Stimulated activated CD4-positive, alpha-beta T cell treated with anti-CD3 and anti-CD28 coated beads, Interleukin-4, amount 100 ng/mL, for 1 hour (primary cell): ENCODE data around the gene NAGA.
"Not testable (repeated sequence)": the region's sequence is repeated elsewhere in the genome, so short reads cannot be mapped to it uniquely, and the experiment has no call there.

Experiments
- DNase-seq: peaks from one replicate; pipeline ENCODE4 v3.0.0-alpha.2; 2020

Gene NAGA

DNA sequence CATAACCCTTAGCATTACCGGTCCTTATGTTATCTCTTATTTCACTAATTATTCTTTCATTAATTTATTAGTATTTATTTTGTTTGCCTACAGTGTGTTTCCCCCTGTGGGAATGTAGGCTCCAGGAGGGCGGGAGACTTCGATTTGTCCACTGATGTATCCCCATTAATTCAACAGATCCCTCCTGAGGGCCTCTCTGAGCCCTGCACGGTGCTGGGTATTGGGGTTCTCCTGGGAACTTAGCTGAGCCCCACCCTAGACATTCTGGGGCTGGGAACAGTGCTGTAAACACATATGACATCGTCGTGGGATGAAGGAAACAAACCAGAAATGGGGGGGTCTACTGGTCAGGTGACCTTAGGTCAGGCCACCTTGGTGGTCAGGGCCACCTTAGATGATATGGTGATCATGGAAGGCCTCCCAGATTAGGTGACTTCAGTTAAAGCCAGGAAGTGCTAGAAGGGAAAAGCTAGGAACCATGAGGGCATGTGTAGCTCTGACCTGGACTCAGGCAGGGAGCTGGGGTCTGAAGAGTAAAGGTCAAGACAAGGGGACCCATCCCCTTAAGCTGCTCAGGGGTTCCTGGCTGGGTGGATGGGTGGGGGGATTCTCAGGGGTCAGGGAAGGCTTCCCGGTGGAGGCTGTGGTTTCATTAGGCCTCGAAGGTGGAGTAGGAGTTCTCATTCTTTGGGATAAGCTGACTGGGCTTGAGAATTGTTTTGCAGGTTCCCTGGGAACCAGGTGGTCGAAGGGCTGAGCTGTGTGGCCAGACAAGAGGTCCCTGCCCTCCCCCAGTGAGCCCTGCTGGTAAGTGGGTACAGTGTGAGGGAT is 4.4 kb upstream of the NAGA start:
- DNase-seq, result no peak

DNA sequence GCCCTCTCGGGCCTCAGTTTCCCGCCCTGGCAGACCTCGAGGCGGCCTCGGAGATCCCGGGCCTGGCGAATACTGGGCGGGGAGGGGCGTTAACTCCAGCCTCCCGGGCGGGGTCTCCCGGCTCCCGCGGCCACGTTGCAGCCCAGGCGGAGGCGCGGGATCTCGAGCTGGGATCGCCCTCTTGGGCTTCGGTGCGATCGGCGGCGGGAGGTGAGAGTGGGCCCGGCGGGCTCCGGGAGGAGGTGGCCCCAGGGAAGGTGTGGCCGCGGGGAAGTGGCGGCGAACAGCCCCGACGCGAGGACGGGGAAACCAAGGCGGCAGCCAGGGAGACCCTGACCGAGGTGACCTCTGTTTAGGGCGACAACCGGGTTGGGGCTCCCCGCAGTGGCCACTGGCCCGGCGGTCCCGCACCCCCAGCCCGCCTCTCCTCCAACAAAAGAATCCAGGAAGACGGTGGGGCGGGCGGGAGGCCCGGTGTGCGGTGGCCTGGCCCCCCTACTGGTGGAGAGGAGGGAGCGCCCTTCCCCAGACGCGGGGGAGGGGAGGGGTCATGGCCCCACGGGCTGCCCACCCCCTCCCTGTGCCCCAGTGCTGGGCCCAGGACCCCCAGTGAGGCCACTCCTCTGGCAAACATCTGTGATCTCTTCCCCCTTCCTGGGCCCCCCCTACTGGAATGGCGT is 3.7 kb upstream of the NAGA start, which contains the start of gene PHETA2:
Gene PHETA2, plus strand, starts transcription at position 117 of the 680 bp plus-strand sequence. CDS start 3,046 bp downstream, outside the sequence.
- peak; percentile 61 for DNase-seq

DNA sequence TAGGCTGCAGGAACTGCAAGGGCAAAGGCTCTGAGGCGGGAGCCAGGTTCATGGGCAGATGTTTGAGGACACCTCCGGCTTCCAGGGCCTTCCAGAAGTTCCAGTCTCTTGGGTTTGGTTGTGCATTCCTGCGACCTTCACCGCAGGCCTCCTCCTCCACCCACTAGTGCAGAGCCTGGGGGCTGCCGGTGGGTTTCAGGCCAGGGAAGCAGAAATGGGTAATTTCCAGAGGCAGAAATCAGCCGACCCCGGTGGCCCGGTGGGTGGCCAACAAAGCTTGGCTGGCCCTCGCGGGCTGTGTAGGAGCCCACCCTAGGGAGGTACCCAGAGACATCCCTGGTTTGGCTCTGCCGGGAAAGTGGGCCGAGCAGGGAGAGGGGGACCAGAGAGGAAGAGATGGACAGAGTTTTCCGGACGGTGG is 3.0 kb upstream of the NAGA start:
- no peak for DNase-seq

DNA sequence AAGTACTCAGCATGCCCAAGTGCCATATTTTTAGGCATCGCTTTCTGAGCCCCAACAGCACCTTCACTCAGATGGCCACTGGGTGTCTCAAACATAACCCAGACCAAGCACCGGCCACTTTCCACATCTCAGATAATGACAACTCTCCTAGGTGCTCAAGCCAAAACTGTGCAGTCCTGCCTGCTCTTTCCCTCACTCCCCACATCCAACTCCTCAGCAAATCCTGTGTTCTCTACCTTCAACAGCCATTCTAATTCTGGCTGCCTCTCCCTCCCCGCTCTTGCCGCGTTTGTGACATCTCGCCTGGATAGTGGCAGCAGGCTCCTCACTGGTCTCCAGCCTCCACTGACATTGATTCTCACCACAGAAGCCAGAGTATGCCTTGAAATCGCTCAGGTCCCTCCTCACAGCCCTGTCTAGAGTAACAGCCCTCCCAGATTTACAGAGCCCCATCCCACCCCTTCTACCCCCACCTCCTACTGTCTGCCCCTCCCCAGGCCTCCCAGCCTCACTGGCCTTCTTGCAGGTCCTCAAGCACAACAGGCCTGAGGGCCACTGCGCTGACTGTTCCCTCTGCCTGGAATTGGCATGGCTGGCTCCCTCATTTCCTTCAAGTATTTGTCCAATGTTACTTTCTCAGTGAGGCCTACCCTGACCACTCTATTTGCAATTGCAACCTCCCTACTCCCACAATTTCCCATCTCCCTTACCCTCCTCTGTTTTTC is 2.2 kb upstream of the NAGA start:
- no peak for DNase-seq

DNA sequence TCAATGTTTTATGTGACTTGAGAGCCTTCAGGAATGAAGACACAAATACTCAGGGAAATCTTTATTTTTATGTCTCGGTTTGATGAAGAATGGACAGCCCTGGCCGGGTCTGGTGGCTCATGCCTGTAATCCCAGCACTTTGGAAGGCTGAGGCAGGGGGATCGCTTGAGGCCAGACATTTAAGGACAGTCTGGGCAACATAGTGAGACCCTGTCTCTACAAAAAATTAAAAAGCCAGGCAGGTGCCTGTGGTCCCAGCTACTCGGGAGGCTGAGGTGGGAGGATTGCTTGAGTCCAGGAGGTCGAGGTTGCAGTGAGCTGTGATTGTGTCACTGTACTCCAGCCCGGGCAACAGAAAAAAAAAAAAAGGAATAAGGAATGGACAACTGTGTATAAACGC is 896 bp upstream of the NAGA start:
- DNase-seq, result not testable (repeated sequence)

DNA sequence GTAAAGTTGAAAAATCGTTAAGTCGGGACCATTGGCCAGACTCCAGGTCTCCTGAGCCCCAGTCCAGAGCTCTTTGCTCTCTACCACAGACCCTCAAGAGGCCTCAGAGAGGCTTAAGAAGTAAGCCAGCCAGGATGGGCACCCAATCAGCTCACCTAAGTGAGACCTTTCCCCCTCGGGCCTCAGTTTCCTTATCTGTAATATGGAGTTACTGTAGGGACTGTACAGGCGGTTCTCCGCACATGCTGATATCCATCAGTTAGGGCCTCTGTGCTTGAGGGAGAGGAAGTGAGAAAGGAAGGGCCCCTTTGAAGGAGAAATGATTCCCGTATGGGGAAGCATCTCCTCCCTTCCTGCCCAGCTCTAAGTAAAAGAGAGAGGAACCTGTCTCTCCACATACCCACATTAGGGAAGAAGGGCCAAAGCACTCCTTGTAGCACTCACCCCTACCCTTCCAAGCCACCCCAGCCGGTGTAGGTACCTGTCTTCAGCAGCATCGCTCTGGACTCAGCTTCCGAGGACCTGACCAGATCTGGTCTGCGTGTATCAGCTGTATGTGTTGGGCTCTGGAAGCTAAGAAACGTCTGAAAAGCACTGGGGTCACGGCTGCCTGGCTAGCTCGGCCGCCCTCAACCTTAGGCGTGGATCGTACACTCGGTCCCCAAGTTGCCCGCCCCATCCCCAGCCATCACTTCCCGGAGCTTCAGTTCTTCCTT is 653 bp downstream of the NAGA start:
- DNase-seq, result no peak

DNA sequence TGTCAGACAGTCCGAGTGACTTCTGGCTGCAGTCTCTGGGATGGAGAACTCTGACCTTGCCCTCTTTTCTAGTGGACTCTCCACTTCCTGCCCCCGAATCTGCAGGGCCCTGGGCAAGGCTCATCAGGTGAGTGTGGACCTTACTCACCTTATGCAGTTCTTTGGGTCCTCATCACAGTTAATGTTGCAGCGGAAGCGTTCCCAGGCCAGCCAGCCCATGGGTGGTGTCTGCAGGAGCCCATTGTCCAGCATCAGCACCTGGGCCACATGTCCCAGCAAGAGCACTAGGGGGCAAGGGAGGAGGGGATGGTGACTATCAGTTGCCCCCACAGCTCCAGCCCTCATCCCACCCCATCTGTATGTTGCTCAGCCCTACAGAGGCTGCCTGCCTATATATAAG is 2.3 kb downstream of the NAGA start:
- no peak for DNase-seq

DNA sequence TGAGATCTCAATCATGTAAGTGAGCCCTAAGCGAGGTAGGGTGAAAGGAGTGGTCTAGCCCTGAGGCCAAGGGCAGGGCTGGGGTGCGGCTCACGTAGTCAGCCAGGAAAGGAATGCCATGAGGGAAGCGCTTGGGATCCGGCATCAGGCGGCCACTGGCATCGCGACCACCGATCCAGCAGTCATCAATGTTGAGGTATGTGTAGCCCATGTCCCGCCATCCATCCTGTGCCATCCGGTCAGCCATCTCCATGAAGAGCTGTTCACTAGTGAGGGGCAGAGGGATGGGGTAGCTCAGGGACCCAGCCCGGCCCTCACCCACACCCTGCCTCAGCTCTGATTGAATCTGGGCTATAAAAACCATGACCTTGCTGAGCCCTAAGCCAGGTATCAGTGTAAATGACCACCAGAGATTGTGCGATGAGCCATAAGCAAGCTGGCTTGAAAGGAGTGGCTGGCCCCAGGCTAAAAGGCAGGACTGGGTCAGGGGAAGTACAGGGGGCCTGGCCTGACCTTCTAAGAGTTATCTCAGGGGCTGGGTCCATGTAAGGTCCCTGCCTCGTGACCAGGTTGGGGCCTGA is 2.9 kb downstream of the NAGA start:
- DNase-seq, result no peak

DNA sequence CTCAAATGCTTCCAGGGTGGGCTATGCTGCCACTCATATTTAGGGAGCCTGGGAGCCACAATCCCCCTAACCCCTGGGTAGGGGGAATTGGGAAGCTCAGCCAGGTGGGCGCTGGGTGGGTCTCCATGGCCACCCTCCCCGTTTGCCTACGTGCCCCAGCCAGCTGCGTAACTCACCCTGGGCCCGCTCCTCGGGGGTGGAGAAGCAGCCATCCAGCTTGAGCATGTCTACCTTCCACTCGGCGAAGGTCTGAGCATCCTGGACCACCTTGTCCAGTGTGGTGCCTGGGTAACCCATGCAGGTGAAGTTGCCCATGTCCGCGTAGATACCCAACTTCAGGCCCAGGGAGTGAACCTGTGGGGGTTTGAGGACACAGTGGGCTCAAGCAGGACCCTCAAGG is 3.7 kb downstream of the NAGA start:
- no peak for DNase-seq

DNA sequence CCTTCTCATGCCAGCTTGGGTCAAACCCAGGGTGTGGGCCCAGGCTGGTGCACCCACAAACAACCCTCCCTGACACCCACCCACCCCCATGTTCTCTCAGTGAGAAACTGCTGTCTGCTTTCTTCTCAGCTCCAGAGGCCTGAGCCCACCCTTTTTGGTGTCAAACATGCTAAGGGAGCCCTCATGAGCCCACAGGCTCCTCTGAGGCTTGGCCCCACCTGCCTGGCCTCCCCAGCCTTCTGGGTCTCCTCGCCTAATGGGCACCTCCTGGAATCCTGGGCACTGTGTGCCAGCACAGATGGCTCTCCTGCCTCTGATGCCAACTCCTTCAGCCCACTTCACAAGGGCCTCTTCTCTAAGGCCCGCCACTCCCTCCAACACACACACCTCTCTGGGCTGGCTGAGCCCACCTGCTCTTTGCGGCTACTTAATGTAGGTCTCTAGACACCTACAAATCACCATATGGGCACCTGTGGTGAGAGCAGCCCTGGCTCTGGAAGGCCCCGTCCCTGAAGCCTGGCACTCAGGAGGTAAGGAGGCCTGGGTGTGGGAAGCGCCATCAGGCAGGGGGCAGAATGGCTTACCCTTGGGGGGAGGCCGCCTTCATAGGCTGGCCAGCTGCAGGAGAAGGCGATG is 4.4 kb downstream of the NAGA start:
- DNase-seq, result no peak

DNA sequence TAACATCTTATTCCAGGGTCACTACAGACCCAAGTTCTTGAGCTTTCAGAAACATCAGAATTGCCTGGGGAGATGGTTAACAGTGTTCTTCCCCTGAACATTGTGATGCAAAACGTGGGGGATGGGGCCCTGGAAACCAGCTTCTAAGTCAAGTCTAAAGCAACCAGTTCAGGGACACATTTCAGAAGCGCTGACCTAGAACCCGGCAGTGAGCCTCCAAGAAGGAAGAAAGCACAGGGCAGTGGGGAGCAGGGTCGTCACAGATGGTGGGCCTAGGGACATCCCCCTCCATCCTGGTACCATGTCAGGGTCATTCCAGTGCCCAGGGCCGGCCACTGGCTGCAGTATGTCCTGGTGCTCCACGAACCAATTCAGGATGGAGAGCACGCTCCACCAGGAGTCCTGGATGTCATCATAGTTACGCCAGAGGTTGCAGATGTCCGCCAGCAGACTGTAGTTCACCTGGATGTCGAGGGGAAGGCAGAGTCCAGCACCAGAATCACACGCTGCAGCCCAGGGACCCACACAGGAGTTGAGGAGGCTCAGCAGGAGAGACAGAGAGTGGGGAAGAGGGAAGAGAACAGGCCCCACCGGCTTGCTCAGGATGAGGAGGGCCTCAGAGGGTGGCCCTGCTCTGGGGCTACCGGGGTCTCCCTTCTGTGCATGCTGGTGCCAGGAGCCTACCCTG is 5.0 kb downstream of the NAGA start:
- DNase-seq, result no peak

DNA sequence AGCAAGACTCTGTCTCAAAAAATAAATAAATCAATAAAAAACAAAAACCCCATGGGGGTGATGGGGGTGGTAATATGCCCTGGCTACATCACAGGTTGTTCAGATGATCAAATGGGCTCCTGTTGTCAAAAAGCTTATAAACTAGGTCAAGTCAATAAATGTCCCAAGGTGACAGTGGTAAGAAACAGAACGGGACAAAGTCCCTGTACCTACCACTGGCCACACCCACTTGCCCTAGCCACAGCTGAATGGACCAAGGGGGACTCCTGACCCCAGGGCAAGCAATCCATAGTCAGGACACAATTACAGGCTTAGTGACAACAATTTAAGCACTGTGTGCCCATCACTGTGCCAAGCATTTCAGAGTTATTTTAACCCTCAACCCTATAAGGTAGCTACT is 6.0 kb downstream of the NAGA start:
- no peak for DNase-seq

DNA sequence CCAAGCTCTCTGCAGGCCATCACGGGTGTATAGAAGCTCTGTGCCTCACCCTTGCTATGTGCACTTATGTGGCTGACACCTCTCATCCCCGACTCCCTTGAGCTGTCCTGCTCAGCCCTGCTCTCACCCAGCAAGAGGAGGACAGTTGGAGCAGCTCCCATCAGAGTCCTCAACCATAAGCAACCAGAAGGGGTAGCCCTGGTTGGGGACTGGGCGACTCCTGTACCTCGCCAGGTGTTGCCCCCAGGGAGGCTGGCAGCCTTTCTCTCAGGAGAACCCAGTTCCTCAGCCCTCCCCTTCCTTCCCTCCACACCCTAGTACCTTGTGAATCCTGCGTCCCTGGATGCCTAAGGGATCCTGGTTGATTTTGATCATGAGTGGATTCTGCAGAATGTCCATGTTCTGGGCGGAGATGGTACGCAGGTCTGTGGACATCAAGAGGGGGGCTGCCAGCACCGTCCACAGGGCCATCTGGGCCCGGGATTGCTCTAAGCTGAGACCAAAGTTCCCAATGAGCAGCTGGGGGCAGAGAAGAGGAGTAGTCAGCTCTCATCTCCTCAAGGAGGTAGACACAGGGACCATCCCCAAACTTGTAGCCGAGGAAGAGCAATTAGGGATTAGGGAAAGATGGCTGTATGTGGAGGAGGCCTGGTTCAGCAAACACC is 8.0 kb downstream of the NAGA start:
- no peak for DNase-seq

DNA sequence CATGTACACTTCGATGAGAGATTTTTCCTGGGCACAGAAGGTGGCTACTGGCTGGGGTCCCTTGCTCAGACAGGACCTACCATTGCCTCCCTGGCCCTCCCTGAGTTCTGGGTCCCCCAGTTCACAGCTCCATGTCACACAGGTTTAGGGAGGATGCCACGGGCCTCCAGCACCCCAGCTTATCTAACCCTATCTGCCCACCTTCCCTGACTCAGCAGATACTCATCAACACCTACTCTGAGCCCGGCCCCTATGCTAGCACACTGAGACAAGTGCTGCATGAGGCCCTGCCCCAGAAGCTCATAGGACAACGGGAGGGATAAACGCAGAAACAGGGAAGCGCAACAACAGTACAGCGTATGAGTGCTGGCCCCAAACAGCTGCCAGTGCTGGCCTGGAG is 9.6 kb downstream of the NAGA start:
- no peak for DNase-seq

DNA sequence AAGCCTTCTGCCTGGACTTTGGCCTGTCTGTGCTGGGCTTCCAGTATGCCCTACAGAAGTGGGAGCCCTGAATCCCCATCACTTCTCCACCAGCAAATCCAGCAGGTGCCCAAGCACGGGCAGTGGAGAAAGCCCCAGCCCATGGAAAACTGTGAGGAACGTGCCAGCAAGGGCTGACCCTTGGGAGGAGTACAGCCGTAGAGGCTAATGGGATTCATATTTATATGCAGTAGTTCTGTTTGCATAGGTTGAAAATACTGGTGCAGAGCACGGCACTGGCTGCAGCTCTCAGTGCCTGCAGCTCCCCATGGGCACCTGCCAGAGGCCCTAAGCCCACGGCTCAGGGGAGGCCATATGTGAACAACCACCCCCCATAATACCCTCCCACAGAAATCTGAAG is 10.1 kb downstream of the NAGA start:
- no peak for DNase-seq

DNA sequence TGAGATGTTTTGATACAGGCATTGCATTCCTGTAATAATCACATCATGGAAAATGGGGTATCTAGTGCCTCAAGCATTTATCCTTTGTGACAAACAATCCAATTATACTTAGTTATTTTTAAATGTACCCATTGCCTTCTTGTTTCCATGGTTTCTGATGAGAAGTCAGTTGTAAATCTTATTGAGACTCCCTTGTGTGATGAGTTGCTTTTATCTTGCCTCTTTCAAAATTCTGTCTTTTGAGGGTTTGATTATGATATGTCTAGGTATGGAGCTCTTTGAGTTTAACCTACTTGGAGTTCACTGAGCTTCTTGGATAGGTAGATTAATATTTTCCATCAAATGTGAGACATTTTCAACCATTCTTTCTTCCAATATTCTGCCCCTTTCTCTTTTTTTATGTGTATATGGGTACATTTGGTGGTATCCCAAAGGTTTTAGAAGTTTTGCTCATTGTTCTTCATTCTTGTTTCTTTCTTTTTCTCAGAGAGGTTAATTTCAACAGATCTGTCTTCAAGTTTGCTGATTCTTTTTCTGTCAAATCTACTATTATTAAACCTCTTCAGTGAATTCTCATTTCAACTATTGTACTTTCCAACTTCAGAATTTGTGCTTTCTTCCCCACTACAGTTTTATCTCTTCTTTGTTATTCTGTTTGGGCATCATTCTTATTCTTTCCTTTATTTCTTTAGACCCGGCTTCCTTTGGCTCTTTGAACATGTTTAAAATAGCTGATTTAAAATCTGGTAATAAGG is 13.7 kb downstream of the NAGA start:
- DNase-seq, result no peak

DNA sequence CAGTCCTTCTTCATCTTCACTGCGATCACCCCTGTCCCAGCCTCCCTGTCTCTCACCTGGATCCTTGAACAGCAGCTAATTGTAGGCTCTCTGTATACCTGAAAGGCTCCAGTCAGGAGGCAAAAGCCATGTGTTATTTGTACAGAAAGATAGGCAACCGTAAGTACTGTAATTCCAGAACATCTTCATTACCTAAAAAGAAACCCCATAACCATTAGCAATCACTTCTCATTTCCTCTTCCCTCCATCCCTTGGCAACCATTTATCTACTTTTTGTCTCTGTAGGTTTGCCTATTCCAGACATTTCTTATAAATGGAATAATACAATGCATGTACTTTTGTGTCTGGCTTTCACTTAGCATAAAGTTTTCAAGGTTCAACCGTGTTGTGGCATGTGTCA is 17.8 kb downstream of the NAGA start:
- DNase-seq, result no peak

DNA sequence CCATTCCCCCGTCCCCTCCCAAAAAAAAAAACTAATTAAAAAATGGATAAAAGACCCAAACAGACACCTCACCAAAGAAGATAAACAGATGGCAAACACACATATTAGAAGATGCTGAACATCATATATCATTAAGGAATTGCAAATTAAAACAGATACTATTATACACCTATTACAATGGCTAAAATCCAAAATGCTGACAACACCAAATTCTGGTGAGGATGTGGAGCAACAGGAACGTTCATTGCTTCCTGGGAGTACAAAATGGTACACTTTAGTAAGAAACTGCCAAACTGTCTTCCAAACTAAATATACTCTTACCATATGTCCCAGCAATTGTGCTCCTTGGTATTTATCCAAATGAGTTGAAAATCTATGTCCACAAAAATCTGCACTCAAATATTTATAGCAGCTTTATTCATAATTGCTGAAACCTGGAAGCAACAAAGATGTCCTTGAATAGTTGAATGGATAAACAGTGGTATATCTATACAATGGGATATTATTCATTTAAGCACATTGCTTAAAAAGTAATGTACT is 19.9 kb downstream of the NAGA start:
- DNase-seq, result no peak

DNA sequence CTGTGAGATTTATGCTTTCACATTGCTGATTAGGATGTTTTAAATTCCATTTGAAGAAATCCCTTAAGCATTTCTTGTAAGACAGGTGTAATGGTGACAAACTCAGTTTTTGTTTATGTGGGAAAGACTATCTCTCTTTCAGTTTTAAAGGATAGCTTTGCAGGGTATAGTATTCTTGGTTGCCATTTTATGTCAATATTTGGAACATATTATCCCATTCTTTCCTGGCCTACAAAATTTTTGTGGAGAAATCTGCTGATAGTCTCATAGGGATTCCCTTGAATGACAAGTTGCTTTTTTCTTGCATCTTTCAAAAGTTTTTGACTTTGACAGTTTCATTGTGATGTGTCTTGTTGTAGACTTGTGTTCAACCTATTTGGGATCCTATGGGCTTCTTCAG is 28.8 kb downstream of the NAGA start:
- no peak for DNase-seq

DNA sequence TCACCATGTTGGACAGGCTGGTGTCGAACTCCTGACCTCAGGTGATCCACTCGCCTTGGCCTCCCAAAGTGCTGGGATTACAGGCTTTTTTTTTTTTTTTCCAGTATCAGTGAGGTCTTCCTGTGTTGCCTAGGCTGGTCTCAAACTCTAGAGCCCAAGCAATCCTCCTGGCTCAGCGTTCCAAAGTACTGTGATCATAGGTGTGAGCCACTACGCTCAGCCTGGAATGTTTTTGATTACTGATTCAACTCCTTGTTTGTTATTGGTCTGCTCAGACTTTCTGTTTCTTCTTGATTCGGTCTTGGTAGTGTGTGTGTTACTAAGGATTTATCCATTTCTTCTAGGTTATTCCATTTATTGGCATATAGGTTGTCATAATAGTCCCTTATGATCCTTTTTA is 31.3 kb downstream of the NAGA start:
- DNase-seq, result no peak
